B cell (primary cell): ENCODE results near the gene PLCB4. TPM values are rescaled to one million over a fixed set of nuclear protein-coding genes. Genes with fewer than 3 reads are reported as not detected.

Experiments used
- ATAC-seq: fragments of 200-7000 bp; cut with Tn5 transposase; one replicate; pipeline ENCODE4 v1.10.0; 2021; ENCODE audit warnings: low read depth, mild to moderate bottlenecking, moderate number of reproducible peaks, moderate library complexity
- CTCF ChIA-PET: fragments of 350-600 bp; sonication (Branson Sonifier 250); formaldehyde crosslinking; loops from one replicate; lab custom pipeline; 2021; ENCODE audit warnings: antibody characterized with exemption, inconsistent platforms; lab: Charles Lee
- POLR2A ChIA-PET: fragments of 350-600 bp; sonication (Branson Sonifier 250); formaldehyde crosslinking; loops from one replicate; lab custom pipeline; 2021; ENCODE audit warnings: antibody characterized with exemption; lab: Charles Lee
- DNase-seq: peaks from one replicate; pipeline ENCODE4 v3.0.0; 2013
- H2AFZ ChIP-seq: 2 replicates; pipeline ENCODE4 v1.6.1; 2012; ENCODE audit warnings: mild to moderate bottlenecking, low read depth, low read length; ENCODE audit not compliant: insufficient read depth, poor library complexity, severe bottlenecking
- H3K27ac ChIP-seq, 2 donors: 1 replicate in 1 of 2; 2 replicates in 1 of 2; pipeline ENCODE4 v1.5.1; 2012 to 2013; ENCODE audit warnings: low read length in 2 of 2, mild to moderate bottlenecking in 2 of 2, moderate library complexity in 1 of 2
- H3K27me3 ChIP-seq, 4 experiments: fragments of 200-600 bp in 1 of 4; sonication (generic) in 1 of 4; replicated peaks in 1 of 4; 1 replicate in 2 of 4; 2 replicates in 2 of 4; pipeline versions ENCODE4 v1.6.1 to v1.7.0; 2013 to 2016; ENCODE audit warnings: low read length in 3 of 4, mild to moderate bottlenecking in 2 of 4, mixed read lengths in 1 of 4, moderate library complexity in 1 of 4; ENCODE audit not compliant: insufficient read depth in 4 of 4, control insufficient read depth in 3 of 4; ENCODE audit errors: control extremely low read depth in 1 of 4
- H3K36me3 ChIP-seq, 2 experiments: replicated peaks in 1 of 2; 1 replicate in 1 of 2; 2 replicates in 1 of 2; pipeline versions ENCODE4 v1.6.1 to v1.7.1; 2013; ENCODE audit warnings: low read length in 1 of 2; ENCODE audit not compliant: insufficient read depth in 2 of 2, control insufficient read depth in 1 of 2; ENCODE audit errors: control extremely low read depth in 1 of 2, extremely low read depth in 1 of 2
- H3K4me1 ChIP-seq, 2 donors: fragments of 200-600 bp in 1 of 2; sonication (generic) in 1 of 2; 1 replicate in 1 of 2; 2 replicates in 1 of 2; pipeline versions ENCODE4 v1.5.1 to v1.6.1; 2013 to 2017; ENCODE audit warnings: low read length in 2 of 2; ENCODE audit not compliant: control insufficient read depth in 2 of 2, insufficient read depth in 2 of 2
- H3K4me2 ChIP-seq: replicated peaks from 2 replicates; pipeline ENCODE3; 2012; ENCODE audit warnings: mild to moderate bottlenecking, low read depth, low read length; ENCODE audit not compliant: poor library complexity, severe bottlenecking
- H3K4me3 ChIP-seq, 5 experiments: fragments of 200-600 bp in 1 of 5; sonication (generic) in 1 of 5; 1 replicate in 3 of 5; 2 replicates in 2 of 5; pipeline versions ENCODE4 v1.5.1 to v1.7.0; 2011 to 2016; ENCODE audit warnings: low read length in 4 of 5, mild to moderate bottlenecking in 4 of 5, low read depth in 2 of 5, control low read depth in 1 of 5, moderate library complexity in 1 of 5; ENCODE audit not compliant: insufficient read depth in 1 of 5; ENCODE audit errors: control extremely low read depth in 1 of 5, extremely low read depth in 1 of 5
- H3K79me2 ChIP-seq: fragments of 200-600 bp; sonication (generic); one replicate; pipeline ENCODE4 v1.6.0; 2016; ENCODE audit warnings: low read length; ENCODE audit not compliant: control insufficient read depth, insufficient read depth
- H3K9ac ChIP-seq: fragments of 200-600 bp; sonication (generic); 2 replicates; pipeline ENCODE4 v1.6.1; 2017; ENCODE audit warnings: mild to moderate bottlenecking, low read length, moderate library complexity
- H3K9me3 ChIP-seq, 3 donors: one replicate each; pipeline versions ENCODE4 v1.6.1 to v1.7.1; 2013; ENCODE audit warnings: low read length in 2 of 3; ENCODE audit not compliant: control insufficient read depth in 2 of 3, insufficient read depth in 1 of 3; ENCODE audit errors: control extremely low read depth in 1 of 3
- H4K20me1 ChIP-seq: 2 replicates; pipeline ENCODE4 v1.6.0; 2012; ENCODE audit warnings: mild to moderate bottlenecking, low read length; ENCODE audit not compliant: insufficient read depth, control insufficient read depth, poor library complexity, severe bottlenecking
- H3K27ac Mint-ChIP-seq: one replicate; pipeline ENCODE4 v1.8.0; 2021; ENCODE audit warnings: mixed read lengths
- H3K27me3 Mint-ChIP-seq: one replicate; pipeline ENCODE4 v1.8.0; 2021; ENCODE audit warnings: mixed read lengths
- H3K4me1 Mint-ChIP-seq: one replicate; pipeline ENCODE4 v1.8.0; 2021; ENCODE audit warnings: mixed read lengths
- H3K4me3 Mint-ChIP-seq: one replicate; pipeline ENCODE4 v1.8.0; 2021; ENCODE audit warnings: mixed read lengths
- H3K9me3 Mint-ChIP-seq: one replicate; pipeline ENCODE4 v1.8.0; 2022; ENCODE audit warnings: mixed read lengths; ENCODE audit not compliant: insufficient read depth
- CTCF ChIP-seq: fragments of 200-600 bp; IDR thresholded peaks from one replicate; pipeline ENCODE4 v1.8.0; 2022; ENCODE audit warnings: antibody characterized with exemption, mild to moderate bottlenecking
- EZH2 ChIP-seq: IDR thresholded peaks from 2 replicates; pipeline ENCODE4 v1.6.1; 2012; ENCODE audit warnings: borderline replicate concordance, low read depth, mild to moderate bottlenecking, moderate library complexity, low read length; ENCODE audit not compliant: insufficient read depth, poor library complexity, severe bottlenecking
- WGBS: methylation state at CpG from one replicate; pipeline ENCODE4 v1.1.5; 2013; ENCODE audit warnings: missing lambda C conversion rate; ENCODE audit not compliant: insufficient coverage; 5-methylcytosine and 5-hydroxymethylcytosine counted together
- intact Hi-C: fragments of 100-400 bp; cut with micrococcal nuclease; formaldehyde crosslinking; loops from one replicate; pipeline ENCODE4 v1.10.0; 2022
- polyA plus RNA-seq: library from polyadenylated mRNA; depleted of rRNA; stranded (reverse); fragments of >200 nt; gene quantifications from 2 replicates; pipeline ENCODE4 v1.2.3, GENCODE V29; 2012
- total RNA-seq, 2 donors: library from RNA; stranded (reverse); fragments of 120-200 nt in 1 of 2; gene quantifications; 1 replicate in 1 of 2; 2 replicates in 1 of 2; pipeline versions ENCODE4 v1.2.3 to v1.2.4, GENCODE V29; 2013 to 2022

PLCB4 gene
- total and polyA plus RNA-seq, 2 donors (not counting 1 experiment from before 2014, with no cell fraction given): not detected

GRCh38 chr20:9508696-9509178 lies 439.9 kb downstream of the PLCB4 start:
- peaks cover 0 to 22% (median 0%) of the 10 kb centered on the region in 3 donors for H3K9me3 ChIP-seq
- no peaks in the 10 kb centered on the region for H3K36me3 ChIP-seq
- peaks cover 50 to 51% of the 10 kb centered on the region in 2 donors for H3K4me1 ChIP-seq
- H3K4me1 Mint-ChIP-seq: peaks cover 32% of the 10 kb centered on the region
- ChIA-PET POLR2A (no interaction called here), CTCF (no interaction called here)
- intact Hi-C loops: no loop called here
- no peak overlapping the region for H3K27ac ChIP-seq
- H3K4me3 Mint-ChIP-seq: peak overlapping the region; percentile 37
- no peak overlapping the region for H3K27ac Mint-ChIP-seq
- TF ChIP-seq EZH2 (no peak), CTCF (no peak)
- WGBS: 8% methylated on average over 30 of the region's 30 CpGs
- H3K4me2 ChIP-seq: peak overlapping the region; percentile 54
- no peak overlapping the region for H3K4me3 ChIP-seq
- H2AFZ ChIP-seq: peak overlapping the region; percentile 16
- no peaks in the 10 kb centered on the region for H3K9me3 Mint-ChIP-seq
- no peaks in the 10 kb centered on the region for H3K79me2 ChIP-seq
- peaks cover 41% of the 10 kb centered on the region for H3K27me3 Mint-ChIP-seq
- no peak for ATAC-seq
- H3K9ac ChIP-seq: no peak overlapping the region
- no peaks in the 10 kb centered on the region for H4K20me1 ChIP-seq
- peaks cover 0 to 57% (median 37%) of the 10 kb centered on the region in 4 experiments for H3K27me3 ChIP-seq
- DNase-seq: no peak

GRCh38 chr20:9509246-9509645 lies 440.4 kb downstream of the PLCB4 start:
- ChIA-PET POLR2A (no interaction called here), CTCF (no interaction called here)
- no peak overlapping the region for H3K27ac ChIP-seq
- H3K4me2 ChIP-seq: peak overlapping the region; percentile 54
- H3K4me1 ChIP-seq: peaks cover 50 to 51% of the 10 kb centered on the region in 2 donors
- H4K20me1 ChIP-seq: no peaks in the 10 kb centered on the region
- H3K9ac ChIP-seq: no peak overlapping the region
- TF ChIP-seq EZH2 (no peak), CTCF (no peak)
- intact Hi-C loops: no loop called here
- no peaks in the 10 kb centered on the region for H3K9me3 Mint-ChIP-seq
- H2AFZ ChIP-seq: no peak overlapping the region
- ATAC-seq (no peak), DNase-seq (no peak)
- no peaks in the 10 kb centered on the region for H3K79me2 ChIP-seq
- H3K4me1 Mint-ChIP-seq: peaks cover 32% of the 10 kb centered on the region
- H3K9me3 ChIP-seq: peaks cover 0 to 22% (median 0%) of the 10 kb centered on the region in 3 donors
- 25% methylated on average over 4 of the region's 4 CpGs for WGBS
- no peak overlapping the region for H3K27ac Mint-ChIP-seq
- peaks cover 0 to 57% (median 40%) of the 10 kb centered on the region in 4 experiments for H3K27me3 ChIP-seq
- H3K4me3 ChIP-seq: no peak overlapping the region
- peaks cover 43% of the 10 kb centered on the region for H3K27me3 Mint-ChIP-seq
- H3K4me3 Mint-ChIP-seq: peak overlapping the region; percentile 37
- H3K36me3 ChIP-seq: no peaks in the 10 kb centered on the region
